IMR-90 (cell line): ENCODE results near the gene AGAP1. TPM values are rescaled to one million over a fixed set of nuclear protein-coding genes. Genes with fewer than 3 reads are reported as not detected.

Experiments
- ATAC-seq: fragments of 200-7000 bp; cut with Tn5 transposase; 2 replicates; pipeline ENCODE4 v1.9.1; 2020; ENCODE audit warnings: low read depth, mild to moderate bottlenecking, moderate library complexity
- BruUV-seq: library from RNA; stranded (reverse); fragments of 400-500 nt; replicated peaks from 2 replicates; lab custom pipeline; 2021; lab: Mats Ljungman, UMichigan
- CTCF ChIA-PET: fragments of 300-600 bp; formaldehyde crosslinking; extraction: SDS; loops from one replicate; lab custom pipeline; 2021; ENCODE audit warnings: antibody characterized with exemption; lab: Yijun Ruan, JAX
- POLR2A ChIA-PET: fragments of 300-600 bp; sonication (Branson Sonifier 250); formaldehyde crosslinking; loops from one replicate; lab custom pipeline; 2022; ENCODE audit warnings: antibody characterized with exemption; ENCODE audit not compliant: unreplicated experiment; lab: Charles Lee
- DNase-seq: peaks from one replicate; pipeline ENCODE4 v3.0.0; 2013
- H2AFZ ChIP-seq: replicated peaks from 2 replicates; pipeline ENCODE3; 2013; ENCODE audit warnings: low read length, mild to moderate bottlenecking; ENCODE audit not compliant: poor library complexity
- H2AK5ac ChIP-seq: 2 replicates; pipeline ENCODE4 v1.6.1; 2013; ENCODE audit warnings: low read depth, low read length, inconsistent platforms
- H2AK9ac ChIP-seq: replicated peaks from 2 replicates; pipeline ENCODE3; 2013; ENCODE audit warnings: mild to moderate bottlenecking, low read depth, low read length, moderate library complexity; ENCODE audit not compliant: poor library complexity
- H2BK120ac ChIP-seq: 2 replicates; pipeline ENCODE4 v1.6.1; 2013; ENCODE audit warnings: low read depth, low read length, inconsistent platforms
- H2BK15ac ChIP-seq: 3 replicates; pipeline ENCODE4 v1.6.1; 2013; ENCODE audit warnings: low read depth, low read length, inconsistent platforms
- H2BK20ac ChIP-seq: 2 replicates; pipeline ENCODE4 v1.6.1; 2013; ENCODE audit warnings: low read depth, mild to moderate bottlenecking, inconsistent platforms, low read length, moderate library complexity
- H2BK5ac ChIP-seq: 2 replicates; pipeline ENCODE4 v1.6.1; 2013; ENCODE audit warnings: mild to moderate bottlenecking, low read depth, low read length, inconsistent platforms; ENCODE audit not compliant: poor library complexity, severe bottlenecking
- H3K14ac ChIP-seq: replicated peaks from 2 replicates; pipeline ENCODE4 v1.6.1; 2013; ENCODE audit warnings: low read depth, low read length, inconsistent platforms
- H3K18ac ChIP-seq: 2 replicates; pipeline ENCODE4 v1.6.1; 2013; ENCODE audit warnings: low read depth, low read length, control low read depth
- H3K23ac ChIP-seq: 2 replicates; pipeline ENCODE4 v1.6.1; 2013; ENCODE audit warnings: low read depth, low read length, inconsistent platforms
- H3K27ac ChIP-seq: 2 replicates; pipeline ENCODE4 v1.5.1; 2013; ENCODE audit warnings: mild to moderate bottlenecking, control low read depth, low read length; ENCODE audit not compliant: insufficient read depth
- H3K27me3 ChIP-seq: 2 replicates; pipeline ENCODE4 v1.6.1; 2013; ENCODE audit warnings: low read length; ENCODE audit not compliant: control insufficient read depth, insufficient read depth
- H3K36me3 ChIP-seq: 2 replicates; pipeline ENCODE4 v1.6.1; 2013; ENCODE audit warnings: low read length, mixed read lengths; ENCODE audit not compliant: control insufficient read depth, insufficient read depth
- H3K4ac ChIP-seq: 2 replicates; pipeline ENCODE4 v1.6.1; 2013; ENCODE audit warnings: low read depth, low read length, inconsistent platforms
- H3K4me1 ChIP-seq: 2 replicates; pipeline ENCODE4 v1.6.1; 2013; ENCODE audit warnings: low read length, mixed read lengths; ENCODE audit not compliant: control insufficient read depth, insufficient read depth
- H3K4me2 ChIP-seq: 2 replicates; pipeline ENCODE4 v1.6.1; 2013; ENCODE audit warnings: low read depth, mild to moderate bottlenecking, control low read depth, low read length, moderate library complexity
- H3K4me3 ChIP-seq: 2 replicates; pipeline ENCODE4 v1.5.1; 2013; ENCODE audit warnings: low read depth, mild to moderate bottlenecking, control low read depth, low read length, moderate library complexity; ENCODE audit not compliant: insufficient read depth
- H3K56ac ChIP-seq: 2 replicates; pipeline ENCODE4 v1.6.1; 2013; ENCODE audit warnings: low read length, inconsistent platforms; ENCODE audit not compliant: insufficient read depth; ENCODE audit errors: extremely low read depth
- H3K79me1 ChIP-seq, 2 experiments: 2 replicates each; pipeline ENCODE4 v1.6.1; 2013; ENCODE audit warnings: low read length in 2 of 2, inconsistent platforms in 1 of 2, low read depth in 1 of 2
- H3K9ac ChIP-seq: 2 replicates; pipeline ENCODE4 v1.6.1; 2013; ENCODE audit warnings: low read depth, low read length, control low read depth
- H3K9me1 ChIP-seq: 2 replicates; pipeline ENCODE4 v1.6.1; 2013; ENCODE audit warnings: low read length, inconsistent platforms; ENCODE audit not compliant: insufficient read depth
- H3K9me3 ChIP-seq: 2 replicates; pipeline ENCODE4 v1.6.1; 2013; ENCODE audit warnings: low read length; ENCODE audit not compliant: control insufficient read depth, insufficient read depth
- H4K20me1 ChIP-seq: 2 replicates; pipeline ENCODE4 v1.6.1; 2013; ENCODE audit warnings: low read length, inconsistent platforms; ENCODE audit not compliant: insufficient read depth
- H4K5ac ChIP-seq: 2 replicates; pipeline ENCODE4 v1.6.1; 2013; ENCODE audit warnings: mild to moderate bottlenecking, low read depth, low read length, control low read depth
- H4K8ac ChIP-seq, 2 experiments: 2 replicates each; pipeline ENCODE4 v1.6.1; 2013; ENCODE audit warnings: low read depth in 2 of 2, low read length in 2 of 2, control low read depth in 1 of 2, inconsistent platforms in 1 of 2
- H4K91ac ChIP-seq: 2 replicates; pipeline ENCODE4 v1.6.1; 2013; ENCODE audit warnings: low read depth, low read length, inconsistent platforms; ENCODE audit not compliant: insufficient read depth
- BHLHE40 ChIP-seq: fragments of 150-350 bp; IDR thresholded peaks from 2 replicates; pipeline ENCODE4 v1.6.1; 2016; ENCODE audit warnings: mild to moderate bottlenecking, low read depth, low read length
- CEBPB ChIP-seq: IDR thresholded peaks from 2 replicates; pipeline ENCODE4 v1.6.1; 2012; ENCODE audit warnings: low read depth, low read length, improper control_type of control experiment
- CHD1 ChIP-seq: IDR thresholded peaks from 2 replicates; pipeline ENCODE4 v1.6.1; 2012; ENCODE audit warnings: low read depth, low read length, improper control_type of control experiment
- CTCF ChIP-seq: conservative IDR thresholded peaks from 2 replicates; pipeline ENCODE4 v1.5.1; 2012; ENCODE audit warnings: mild to moderate bottlenecking, low read depth, low read length, improper control_type of control experiment
- ELK1 ChIP-seq: fragments of 150-350 bp; IDR thresholded peaks from 2 replicates; pipeline ENCODE4 v1.6.1; 2016; ENCODE audit warnings: low read depth, mild to moderate bottlenecking, low read length, moderate library complexity, borderline replicate concordance
- FOS ChIP-seq: fragments of 150-350 bp; IDR thresholded peaks from 2 replicates; pipeline ENCODE4 v1.6.1; 2016; ENCODE audit warnings: low read depth, low read length
- MAFK ChIP-seq: IDR thresholded peaks from 2 replicates; pipeline ENCODE4 v1.6.1; 2012; ENCODE audit warnings: low read depth, low read length, improper control_type of control experiment
- MAZ ChIP-seq: IDR thresholded peaks from 2 replicates; pipeline ENCODE4 v1.6.1; 2012; ENCODE audit warnings: low read depth, mild to moderate bottlenecking, low read length, improper control_type of control experiment, moderate library complexity, borderline replicate concordance
- MXI1 ChIP-seq: IDR thresholded peaks from 2 replicates; pipeline ENCODE4 v1.6.1; 2012; ENCODE audit warnings: low read depth, mild to moderate bottlenecking, low read length, moderate library complexity, borderline replicate concordance
- NFE2L2 ChIP-seq: fragments of 150-350 bp; IDR thresholded peaks from 2 replicates; pipeline ENCODE4 v1.6.1; 2016; ENCODE audit warnings: low read depth, mild to moderate bottlenecking, low read length
- POLR2A ChIP-seq: IDR thresholded peaks from 2 replicates; pipeline ENCODE4 v1.6.1; 2012; ENCODE audit warnings: mild to moderate bottlenecking, low read depth, low read length
- RAD21 ChIP-seq: IDR thresholded peaks from 2 replicates; pipeline ENCODE4 v1.6.1; 2012; ENCODE audit warnings: low read length, improper control_type of control experiment
- RCOR1 ChIP-seq: IDR thresholded peaks from 2 replicates; pipeline ENCODE4 v1.6.1; 2012; ENCODE audit warnings: mild to moderate bottlenecking, low read length, improper control_type of control experiment; ENCODE audit not compliant: insufficient replicate concordance
- RFX5 ChIP-seq: IDR thresholded peaks from 2 replicates; pipeline ENCODE4 v1.8.0; 2012; ENCODE audit warnings: low read depth, mild to moderate bottlenecking, low read length, moderate library complexity
- SMC3 ChIP-seq: fragments of 150-350 bp; IDR thresholded peaks from 2 replicates; pipeline ENCODE4 v1.6.1; 2016; ENCODE audit warnings: low read depth, mild to moderate bottlenecking, antibody characterized with exemption, low read length, moderate library complexity
- USF2 ChIP-seq: fragments of 150-350 bp; IDR thresholded peaks from 2 replicates; pipeline ENCODE4 v1.6.1; 2017; ENCODE audit warnings: mild to moderate bottlenecking, antibody characterized with exemption, low read length, low read depth
- WGBS, 2 experiments: methylation state at CpG; one replicate each; pipeline versions ENCODE4 v1.1.5 to v1.1.7; 2013; ENCODE audit warnings: missing lambda C conversion rate in 2 of 2; ENCODE audit not compliant: insufficient read length in 1 of 2; ENCODE audit errors: extremely low coverage in 2 of 2; 5-methylcytosine and 5-hydroxymethylcytosine counted together
- dilution Hi-C: fragments of 300-500 bp; cut with HindIII; formaldehyde crosslinking; loops from one replicate; pipeline ENCODE4 v1.14.3; 2018; ENCODE audit warnings: low sequenced_read_pairs; ENCODE audit not compliant: unreplicated experiment
- in situ Hi-C: fragments of 300-500 bp; cut with MboI; formaldehyde crosslinking; loops from 3 replicates; pipeline ENCODE4 v1.14.3; 2019; ENCODE audit warnings: low sequenced_read_pairs, inconsistent platforms, mixed read lengths
- intact Hi-C: fragments of 100-400 bp; cut with micrococcal nuclease; formaldehyde crosslinking; loops from 2 replicates; pipeline ENCODE4 v1.10.0; 2022
- polyA plus RNA-seq, 3 experiments: library from polyadenylated mRNA; depleted of rRNA; stranded (reverse); fragments of >200 nt; gene quantifications; 2 replicates each; pipeline ENCODE4 v1.2.3, GENCODE V29; 2012; ENCODE audit warnings: low replicate concordance in 1 of 3
- total RNA-seq: library from RNA; depleted of rRNA; stranded (reverse); fragments of >200 nt; gene quantifications from 2 replicates; pipeline ENCODE4 v1.2.3, GENCODE V29; 2012

Gene AGAP1
- total and polyA plus RNA-seq, 2 of the 4 experiments (the other 2 are of a cell fraction): 15.1 to 16.4 TPM

- Histone ChIP-seq H2AK9ac (no peak overlapping the region), H3K9ac (no peak overlapping the region), H3K4me2 (no peak overlapping the region), H3K9me1 (peaks cover 14% of the 10 kb centered on the region), H4K20me1 (peaks cover 55% of the 10 kb centered on the region), H3K4me3 (no peak overlapping the region), H2BK5ac (no peak overlapping the region), H4K91ac (no peak overlapping the region), H3K36me3 (no peaks in the 10 kb centered on the region), H2BK15ac (no peak overlapping the region), H3K27ac (no peak overlapping the region), H3K79me1 (peaks cover 34 to 71% of the 10 kb centered on the region in 2 experiments), H2AK5ac (no peak overlapping the region), H4K5ac (no peak overlapping the region), H3K56ac (no peak overlapping the region), H3K23ac (no peak overlapping the region), H3K9me3 (no peaks in the 10 kb centered on the region), H2BK20ac (no peak overlapping the region), H2BK120ac (no peak overlapping the region), H3K27me3 (no peaks in the 10 kb centered on the region), H3K14ac (no peak overlapping the region), H4K8ac (no peak overlapping the region), H3K4me1 (peaks cover 2% of the 10 kb centered on the region), H3K4ac (no peak overlapping the region), H3K18ac (no peak overlapping the region), H2AFZ (no peak overlapping the region)
- intact Hi-C loops: loop anchor here (5.0 kb wide), 1 partner anchor 1030 kb away; no protein-coding TSS in a partner anchor
- no TSS peak for BruUV-seq
- ChIA-PET POLR2A (no interaction called here), CTCF (no interaction called here)
- in situ Hi-C loops: loop anchor here (5.0 to 25.0 kb wide), 2 partner anchors 435 to 1045 kb away; no protein-coding TSS in a partner anchor
- dilution Hi-C loops: no loop called here
- ATAC-seq: no peak
- TF ChIP-seq FOS: no peak
- TF ChIP-seq RAD21: no peak
- no peak for TF ChIP-seq USF2
- TF ChIP-seq MAFK: no peak
- no peak for TF ChIP-seq BHLHE40
- no peak for TF ChIP-seq POLR2A
- no peak for TF ChIP-seq RCOR1
- TF ChIP-seq SMC3: no peak
- no peak for TF ChIP-seq NFE2L2
- no peak for TF ChIP-seq RFX5
- no peak for TF ChIP-seq MAZ
- TF ChIP-seq CEBPB: no peak
- TF ChIP-seq ELK1: no peak
- TF ChIP-seq CTCF: no peak
- no peak for TF ChIP-seq MXI1
- TF ChIP-seq CHD1: no peak
- WGBS, 2 experiments: no CpG with 5 or more reads among the region's 7 CpGs
- DNase-seq: no peak
These were observed 88.9 kb downstream of the AGAP1 start for GRCh38 chr2:235582729-235583128.
